ENCODE measurements around the gene CYSRT1. TPM values are rescaled to one million over a fixed set of nuclear protein-coding genes. Genes with fewer than 3 reads are reported as not detected.

CYSRT1 gene
- total and polyA plus RNA-seq, 10 donors: 0.36 to 0.94 (median 0.64) TPM; not detected in 5

Other genes with a start within 250 kb of the CYSRT1 start
Only the 30 nearest of the 32 such genes appear.
- gene PAXX, start 232.8 kb upstream of the CYSRT1 start, total RNA-seq: 10 to 100 TPM; 51.3 to 72.9 (median 63.9) TPM
- 100 to 1,000 TPM; 168 to 264 (median 261) TPM for gene PAXX, start 232.8 kb upstream of the CYSRT1 start, polyA plus RNA-seq
- 10 to 100 TPM in 1 of 7 donors, 1 to 10 TPM in 6; 3.5 to 10.7 (median 5.5) TPM for gene CLIC3, start 228.6 kb upstream of the CYSRT1 start, total RNA-seq
- gene CLIC3, start 228.6 kb upstream of the CYSRT1 start, polyA plus RNA-seq: 1 to 10 TPM; 2.9 to 7.2 (median 5.3) TPM
- 10 to 100 TPM; 36.3 to 97.5 (median 59.0) TPM for gene ABCA2, start 196.9 kb upstream of the CYSRT1 start, total RNA-seq
- gene ABCA2, start 196.9 kb upstream of the CYSRT1 start, polyA plus RNA-seq: 10 to 100 TPM; 11.9 to 38.6 (median 19.6) TPM
- gene FUT7, start 193.1 kb upstream of the CYSRT1 start, total RNA-seq: 10 to 100 TPM in 2 of 7 donors, 1 to 10 TPM in 5; 5.5 to 14.9 (median 6.7) TPM
- 1 to 10 TPM; 4.0 to 6.9 (median 4.8) TPM for gene FUT7, start 193.1 kb upstream of the CYSRT1 start, polyA plus RNA-seq
- gene NPDC1, start 179.0 kb upstream of the CYSRT1 start, total RNA-seq: 100 to 1,000 TPM in 5 of 7 donors, 10 to 100 TPM in 2; 86.3 to 197 (median 111) TPM
- 100 to 1,000 TPM; 104 to 358 (median 256) TPM for gene NPDC1, start 179.0 kb upstream of the CYSRT1 start, polyA plus RNA-seq
- under 1 TPM in 2 of 7 donors, not detected in 5; 0.32 to 0.40 TPM for gene ENTPD2, start 171.1 kb upstream of the CYSRT1 start, total RNA-seq
- gene ENTPD2, start 171.1 kb upstream of the CYSRT1 start, polyA plus RNA-seq: under 1 TPM in 2 of 3 donors, not detected in 1; 0.11 to 0.58 TPM
- 1 to 10 TPM; 2.1 to 6.5 (median 3.0) TPM for gene SAPCD2, start 154.6 kb upstream of the CYSRT1 start, total RNA-seq
- gene SAPCD2, start 154.6 kb upstream of the CYSRT1 start, polyA plus RNA-seq: 1 to 10 TPM in 2 of 3 donors, under 1 TPM in 1; 0.76 to 2.5 (median 2.4) TPM
- 10 to 100 TPM; 19.5 to 35.9 (median 28.6) TPM for gene UAP1L1, start 147.7 kb upstream of the CYSRT1 start, total RNA-seq
- 10 to 100 TPM; 12.5 to 29.7 (median 24.6) TPM for gene UAP1L1, start 147.7 kb upstream of the CYSRT1 start, polyA plus RNA-seq
- 10 to 100 TPM; 43.2 to 67.9 (median 51.7) TPM for gene MAN1B1, start 138.2 kb upstream of the CYSRT1 start, total RNA-seq
- gene MAN1B1, start 138.2 kb upstream of the CYSRT1 start, polyA plus RNA-seq: 100 to 1,000 TPM in 1 of 3 donors, 10 to 100 TPM in 2; 49.6 to 112 (median 90.0) TPM
- gene DPP7, start 110.4 kb upstream of the CYSRT1 start, total RNA-seq: 100 to 1,000 TPM; 105 to 250 (median 166) TPM
- 100 to 1,000 TPM; 342 to 536 (median 501) TPM for gene DPP7, start 110.4 kb upstream of the CYSRT1 start, polyA plus RNA-seq
- under 1 TPM in 1 of 7 donors, not detected in 6; 0.70 TPM for gene GRIN1, start 86.0 kb upstream of the CYSRT1 start, total RNA-seq
- under 1 TPM; 0.03 to 0.07 (median 0.03) TPM for gene GRIN1, start 86.0 kb upstream of the CYSRT1 start, polyA plus RNA-seq
- gene LRRC26, start 55.1 kb upstream of the CYSRT1 start, total RNA-seq: under 1 TPM in 2 of 7 donors, not detected in 5; 0.28 to 0.60 TPM
- under 1 TPM in 1 of 3 donors, not detected in 2; 0.06 TPM for gene LRRC26, start 55.1 kb upstream of the CYSRT1 start, polyA plus RNA-seq
- gene TMEM210, start 53.1 kb upstream of the CYSRT1 start, total RNA-seq: not detected
- not detected for gene TMEM210, start 53.1 kb upstream of the CYSRT1 start, polyA plus RNA-seq
- gene ANAPC2, start 36.6 kb upstream of the CYSRT1 start, total RNA-seq: 10 to 100 TPM; 38.4 to 93.0 (median 62.2) TPM
- 10 to 100 TPM; 27.8 to 67.4 (median 48.5) TPM for gene ANAPC2, start 36.6 kb upstream of the CYSRT1 start, polyA plus RNA-seq
- 10 to 100 TPM; 38.2 to 54.3 (median 43.0) TPM for gene SSNA1, start 36.5 kb upstream of the CYSRT1 start, total RNA-seq
- gene SSNA1, start 36.5 kb upstream of the CYSRT1 start, polyA plus RNA-seq: 100 to 1,000 TPM in 1 of 3 donors, 10 to 100 TPM in 2; 82.0 to 109 (median 99.6) TPM
- 1 to 10 TPM; 6.3 to 9.6 (median 7.2) TPM for gene TPRN, start 24.4 kb upstream of the CYSRT1 start, total RNA-seq
- gene TPRN, start 24.4 kb upstream of the CYSRT1 start, polyA plus RNA-seq: 10 to 100 TPM in 1 of 3 donors, 1 to 10 TPM in 2; 4.5 to 10.7 (median 4.7) TPM
- gene TMEM203, start 19.5 kb upstream of the CYSRT1 start, total RNA-seq: 10 to 100 TPM; 28.4 to 37.9 (median 34.6) TPM
- 10 to 100 TPM; 37.4 to 50.1 (median 44.9) TPM for gene TMEM203, start 19.5 kb upstream of the CYSRT1 start, polyA plus RNA-seq
- gene NDOR1, start 19.5 kb upstream of the CYSRT1 start, total RNA-seq: 10 to 100 TPM; 14.2 to 28.7 (median 21.6) TPM
- gene NDOR1, start 19.5 kb upstream of the CYSRT1 start, polyA plus RNA-seq: 10 to 100 TPM in 1 of 3 donors, 1 to 10 TPM in 2; 6.3 to 21.7 (median 9.0) TPM
- gene RNF208, start 2.9 kb upstream of the CYSRT1 start, total RNA-seq: 1 to 10 TPM; 1.2 to 6.2 (median 2.4) TPM
- 1 to 10 TPM; 2.3 to 5.4 (median 2.9) TPM for gene RNF208, start 2.9 kb upstream of the CYSRT1 start, polyA plus RNA-seq
- gene RNF224, start 2.3 kb downstream of the CYSRT1 start, total RNA-seq: not detected
- not detected for gene RNF224, start 2.3 kb downstream of the CYSRT1 start, polyA plus RNA-seq
- not detected for gene SLC34A3, start 5.7 kb downstream of the CYSRT1 start, total RNA-seq
- not detected for gene SLC34A3, start 5.7 kb downstream of the CYSRT1 start, polyA plus RNA-seq
- gene TUBB4B, start 16.1 kb downstream of the CYSRT1 start, total RNA-seq: 100 to 1,000 TPM in 4 of 7 donors, 10 to 100 TPM in 3; 55.1 to 137 (median 102) TPM
- gene TUBB4B, start 16.1 kb downstream of the CYSRT1 start, polyA plus RNA-seq: 100 to 1,000 TPM in 2 of 3 donors, 10 to 100 TPM in 1; 59.6 to 112 (median 107) TPM
- gene STPG3, start 26.1 kb downstream of the CYSRT1 start, total RNA-seq: not detected
- gene STPG3, start 26.1 kb downstream of the CYSRT1 start, polyA plus RNA-seq: not detected
- 10 to 100 TPM; 27.7 to 46.8 (median 39.9) TPM for gene NELFB, start 30.2 kb downstream of the CYSRT1 start, total RNA-seq
- gene NELFB, start 30.2 kb downstream of the CYSRT1 start, polyA plus RNA-seq: 10 to 100 TPM; 26.6 to 49.7 (median 28.0) TPM
- 10 to 100 TPM; 23.1 to 39.9 (median 29.4) TPM for gene TOR4A, start 52.6 kb downstream of the CYSRT1 start, total RNA-seq
- 10 to 100 TPM in 1 of 3 donors, 1 to 10 TPM in 2; 3.2 to 10.8 (median 5.1) TPM for gene TOR4A, start 52.6 kb downstream of the CYSRT1 start, polyA plus RNA-seq
- gene NRARP, start 77.1 kb downstream of the CYSRT1 start, total RNA-seq: 10 to 100 TPM in 3 of 7 donors, 1 to 10 TPM in 4; 5.6 to 24.4 (median 9.4) TPM
- 1 to 10 TPM in 1 of 3 donors, under 1 TPM in 2; 0.37 to 1.3 (median 0.94) TPM for gene NRARP, start 77.1 kb downstream of the CYSRT1 start, polyA plus RNA-seq
- 10 to 100 TPM; 14.5 to 52.8 (median 29.8) TPM for gene EXD3, start 198.0 kb downstream of the CYSRT1 start, total RNA-seq
- 10 to 100 TPM; 15.6 to 62.3 (median 43.4) TPM for gene EXD3, start 198.0 kb downstream of the CYSRT1 start, polyA plus RNA-seq
- gene NOXA1, start 198.2 kb downstream of the CYSRT1 start, total RNA-seq: 10 to 100 TPM in 2 of 7 donors, 1 to 10 TPM in 5; 1.9 to 15.0 (median 5.3) TPM
- gene NOXA1, start 198.2 kb downstream of the CYSRT1 start, polyA plus RNA-seq: 10 to 100 TPM in 1 of 3 donors, 1 to 10 TPM in 2; 3.2 to 10.7 (median 7.8) TPM
- gene ENTPD8, start 216.2 kb downstream of the CYSRT1 start, total RNA-seq: under 1 TPM in 3 of 7 donors, not detected in 4; 0.26 to 0.37 (median 0.28) TPM
- gene ENTPD8, start 216.2 kb downstream of the CYSRT1 start, polyA plus RNA-seq: under 1 TPM; 0.07 to 0.10 (median 0.09) TPM
- 10 to 100 TPM; 21.8 to 39.0 (median 25.5) TPM for gene NSMF, start 234.2 kb downstream of the CYSRT1 start, total RNA-seq
- gene NSMF, start 234.2 kb downstream of the CYSRT1 start, polyA plus RNA-seq: 10 to 100 TPM; 21.8 to 49.3 (median 26.7) TPM

Data from spleen (tissue), 10 donors.